GM19035 (cell line): ENCODE data around the gene PTPRN2.
"Not testable (repeated sequence)": the region's sequence is repeated elsewhere in the genome, so short reads cannot be mapped to it uniquely, and the experiment has no call there.

Experiments
- ATAC-seq: cut with Tn5 transposase; IDR thresholded peaks from one replicate; pipeline ENCODE4 v1.9.1; 2021; ENCODE audit not compliant: unreplicated experiment

PTPRN2 gene

GRCh38 chr7:157951300-157952049 is 636.1 kb downstream of the PTPRN2 start:
- no peak for ATAC-seq

DNA sequence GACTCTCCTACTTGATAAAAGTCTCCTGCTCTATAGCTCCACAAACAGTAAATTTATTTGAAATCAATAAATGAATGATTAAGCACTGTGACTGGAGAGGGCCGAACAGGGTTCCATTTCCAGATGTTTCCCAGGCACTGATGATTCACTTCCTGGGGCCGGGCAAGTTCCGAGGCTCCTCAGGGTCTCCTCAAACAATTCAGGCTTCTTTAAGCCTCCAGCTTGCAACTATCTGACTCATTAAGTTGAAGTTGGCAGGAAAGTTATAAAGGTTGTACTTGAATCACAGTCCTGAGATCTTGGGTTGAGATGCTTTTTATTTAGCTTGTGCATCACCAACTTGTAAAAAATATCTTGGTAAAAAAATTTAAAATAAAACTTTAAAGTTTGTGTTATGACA is 637.9 kb downstream of the PTPRN2 start:
- ATAC-seq = no peak

GRCh38 chr7:157947504-157947903 is 640.1 kb downstream of the PTPRN2 start:
- no peak for ATAC-seq

- ATAC-seq = no peak
Observed at GRCh38 chr7:157946398-157947060, 641.1 kb downstream of the PTPRN2 start.

GRCh38 chr7:157945401-157945800 is 642.2 kb downstream of the PTPRN2 start:
- no peak for ATAC-seq

DNA sequence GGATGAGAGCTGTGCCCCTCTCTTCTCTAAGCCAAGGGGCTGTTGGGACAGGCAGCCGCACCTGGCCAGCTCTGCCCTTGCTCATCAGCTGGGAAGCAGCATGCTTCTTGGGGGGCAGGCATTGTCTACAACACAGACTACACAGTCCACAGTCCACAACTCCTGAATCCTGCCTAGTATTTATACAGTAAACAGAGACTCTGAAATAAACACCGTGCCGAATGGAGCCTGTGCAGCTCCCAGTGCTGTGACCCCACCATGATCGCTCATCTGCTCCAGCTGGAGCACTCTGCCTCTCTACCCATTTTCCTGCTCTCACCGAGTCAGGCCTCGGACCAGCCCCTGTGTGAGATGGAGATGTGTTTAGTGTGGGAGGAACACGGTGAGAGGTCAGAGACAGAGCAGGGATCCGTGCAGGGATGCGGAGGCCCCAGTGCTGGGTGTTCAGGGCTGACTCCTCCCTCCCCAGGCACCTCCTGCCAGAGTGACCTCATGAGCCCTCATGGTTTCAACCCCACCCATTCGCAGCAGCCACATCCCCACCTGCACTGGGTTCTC is 642.8 kb downstream of the PTPRN2 start:
- ATAC-seq = no peak

- ATAC-seq = no peak
Observed at GRCh38 chr7:157944051-157944450, 643.6 kb downstream of the PTPRN2 start.

DNA sequence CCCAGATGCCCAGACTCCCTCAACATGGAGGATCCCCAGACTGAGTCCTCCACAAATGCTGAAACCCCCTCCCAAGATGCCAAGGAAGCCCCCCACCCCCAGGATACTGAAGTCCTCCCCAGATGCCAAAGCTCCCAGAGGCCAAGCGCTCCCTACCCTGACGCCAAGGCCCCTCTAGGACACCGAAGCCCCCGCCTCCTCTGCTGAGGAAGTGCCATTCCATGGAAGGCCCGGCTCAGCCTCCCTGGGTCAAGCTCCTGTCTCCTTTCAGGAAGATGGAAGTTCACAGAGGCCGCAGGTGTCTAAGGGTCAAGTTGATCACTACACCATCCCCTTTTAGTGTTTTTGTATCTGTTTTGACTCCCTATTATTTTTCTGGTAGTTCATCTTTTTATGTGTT is 644.1 kb downstream of the PTPRN2 start:
- ATAC-seq = no peak

GRCh38 chr7:157941210-157941609 is 646.4 kb downstream of the PTPRN2 start:
- no peak for ATAC-seq

DNA sequence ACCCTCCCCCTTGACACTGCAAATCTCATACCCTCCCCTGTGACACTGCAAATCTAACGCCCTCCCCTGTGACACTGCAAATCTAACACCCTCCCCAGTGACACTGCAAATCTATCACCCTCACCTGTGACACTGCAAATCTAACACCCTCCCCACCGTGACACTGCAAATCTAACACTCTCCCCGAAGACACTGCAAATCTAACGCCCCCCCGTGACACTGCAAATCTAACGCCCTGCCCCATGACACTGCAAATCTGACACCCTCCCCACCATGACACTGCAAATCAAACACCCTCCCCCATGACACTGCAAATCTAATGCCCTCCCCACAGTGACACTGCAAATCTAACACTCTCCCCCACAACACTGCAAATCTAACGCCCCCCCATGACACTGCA is 647.1 kb downstream of the PTPRN2 start:
- no peak for ATAC-seq

DNA sequence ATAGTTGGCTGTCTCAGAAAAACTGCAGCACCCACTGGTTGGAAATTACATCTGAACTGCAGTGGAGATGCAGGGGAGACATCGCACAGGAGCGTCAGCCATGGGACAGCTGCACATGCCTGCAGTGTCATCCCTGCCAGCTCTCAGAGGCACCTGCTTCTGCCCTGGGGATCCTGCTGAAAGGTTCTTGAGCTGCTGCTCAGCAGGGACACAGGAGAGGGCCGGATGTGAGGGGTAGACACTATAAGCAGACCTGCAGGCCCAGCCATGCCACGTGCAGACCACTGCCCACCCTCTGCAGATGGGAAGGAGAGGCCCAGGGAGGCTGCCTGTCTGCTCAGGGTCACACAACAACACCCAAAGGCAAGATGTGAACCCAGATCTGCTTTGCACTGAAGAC is 649.4 kb downstream of the PTPRN2 start:
- ATAC-seq = no peak

- no peak for ATAC-seq
Observed at GRCh38 chr7:157937406-157937805, 650.2 kb downstream of the PTPRN2 start.

DNA sequence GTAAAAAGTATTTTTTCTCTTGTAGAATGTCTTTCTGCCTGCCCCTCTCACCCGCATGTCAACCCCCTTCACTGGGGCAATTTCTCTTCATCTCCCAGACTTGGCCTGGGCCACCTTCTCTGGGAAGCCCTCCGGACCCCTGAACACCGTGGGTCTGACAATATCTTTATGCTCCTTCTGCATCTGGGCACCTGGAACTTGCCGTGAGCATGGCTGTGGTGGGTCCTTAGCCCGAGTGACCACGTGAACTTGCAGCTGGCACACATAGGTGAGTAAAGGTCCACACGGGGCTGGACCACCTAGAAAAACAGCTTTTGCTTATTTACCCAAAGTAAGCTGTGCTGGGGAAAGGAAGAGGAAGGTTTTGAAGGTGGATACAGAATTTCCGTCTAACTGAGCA is 650.6 kb downstream of the PTPRN2 start:
- no peak for ATAC-seq

DNA sequence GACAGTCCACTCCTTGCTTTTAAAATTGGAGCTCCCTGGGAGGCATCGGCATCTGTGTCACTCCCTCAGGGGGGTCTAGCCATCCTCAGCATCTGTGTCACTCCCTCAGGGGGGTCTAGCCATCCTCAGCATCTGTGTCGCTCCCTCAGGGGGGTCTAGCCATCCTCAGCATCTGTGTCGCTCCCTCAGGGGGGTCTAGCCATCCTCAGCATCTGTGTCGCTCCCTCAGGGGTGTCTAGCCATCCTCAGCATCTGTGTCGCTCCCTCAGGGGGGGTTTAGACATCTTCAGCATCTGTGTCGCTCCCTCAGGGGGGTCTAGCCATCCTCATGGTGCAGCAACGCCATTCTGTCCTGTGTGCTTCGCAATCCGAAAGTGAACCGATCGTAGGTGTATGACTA is 651.9 kb downstream of the PTPRN2 start:
- ATAC-seq = not testable (repeated sequence)

- not testable (repeated sequence) for ATAC-seq
Observed at GRCh38 chr7:157933219-157934155, 654.1 kb downstream of the PTPRN2 start.

- no peak for ATAC-seq
Observed at GRCh38 chr7:157932498-157933218, 655.0 kb downstream of the PTPRN2 start.

DNA sequence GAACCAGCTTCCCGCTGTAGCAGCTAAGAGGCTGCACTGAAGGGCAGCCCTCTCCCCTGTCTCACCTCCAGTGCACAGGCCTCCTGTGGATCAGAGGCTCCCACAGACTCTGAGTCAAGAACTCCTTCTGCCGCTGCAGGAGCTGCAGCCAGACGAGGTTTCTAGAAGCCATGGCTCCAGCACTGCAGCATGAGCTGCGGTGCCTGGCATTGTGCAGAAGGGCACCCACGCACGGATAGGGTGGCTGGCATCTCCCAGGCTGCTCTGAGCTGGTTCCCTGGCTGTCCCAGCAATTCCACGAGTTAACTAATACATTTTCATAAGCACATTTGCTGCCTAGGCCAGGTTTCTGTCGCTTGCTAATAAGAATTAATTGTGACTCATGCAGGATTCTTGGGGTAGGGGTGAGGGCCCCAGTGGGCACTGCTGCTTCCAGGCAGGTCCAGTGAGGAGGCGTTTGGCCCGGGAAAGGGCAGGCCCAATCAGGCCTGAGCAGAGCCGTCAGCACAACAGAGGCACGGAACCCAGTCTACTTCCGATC is 656.6 kb downstream of the PTPRN2 start:
- ATAC-seq = no peak

DNA sequence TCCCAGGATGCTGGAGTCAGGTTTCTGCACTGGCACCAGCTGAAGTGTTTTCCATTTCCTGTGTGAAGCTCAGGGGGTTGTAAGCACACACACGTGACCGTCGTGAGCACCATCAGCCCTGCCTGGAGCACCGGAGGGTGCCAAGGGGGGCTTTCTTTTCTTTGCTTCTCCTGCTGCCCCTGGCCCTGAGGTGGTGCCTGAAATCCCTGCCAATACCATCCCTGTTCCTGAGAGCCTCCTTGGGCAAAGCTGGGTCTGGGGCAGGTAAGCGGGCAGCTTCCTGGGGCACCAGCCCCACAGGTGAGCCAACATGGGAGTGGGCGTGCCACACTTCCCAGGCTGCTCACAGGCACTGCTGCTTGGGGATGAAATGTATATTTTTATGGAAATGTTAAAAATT is 657.2 kb downstream of the PTPRN2 start:
- ATAC-seq = no peak

DNA sequence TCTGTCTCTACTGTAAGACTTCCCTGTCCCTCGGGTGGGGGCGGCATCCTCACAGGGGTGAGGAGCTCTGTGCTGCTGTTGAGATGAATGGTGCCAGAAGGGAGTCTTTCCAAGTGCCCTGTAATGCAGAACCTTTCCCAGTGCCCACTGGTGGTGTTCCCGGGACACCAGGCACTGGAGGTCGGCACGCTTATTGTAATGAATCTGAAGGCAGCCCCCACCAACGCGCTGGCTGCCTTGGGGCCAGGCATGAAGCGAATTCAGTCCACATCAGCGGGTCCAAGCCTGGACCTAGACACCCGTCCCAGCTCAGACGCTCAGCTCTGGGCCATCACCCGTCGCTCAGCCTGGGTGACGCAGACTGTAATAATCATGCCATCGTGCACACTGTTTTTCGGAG is 658.0 kb downstream of the PTPRN2 start:
- no peak for ATAC-seq

GRCh38 chr7:157928808-157929425 is 658.7 kb downstream of the PTPRN2 start:
- no peak for ATAC-seq
